ENCODE data around the gene ERICH3. TPM values are rescaled to one million over a fixed set of nuclear protein-coding genes. Genes with fewer than 3 reads are reported as not detected.

Gene ERICH3
- total RNA-seq, 4 donors from 2014 or later: not detected

GRCh38 chr1:74654708-74655107, 18.9 kb downstream of the ERICH3 start:
- Histone ChIP-seq H3K4me1 (no peaks in the 10 kb centered on the region), H3K36me3 (no peaks in the 10 kb centered on the region), H3K9me3 (no peaks in the 10 kb centered on the region), H3K4me3 (no peak overlapping the region), H3K27ac (no peak overlapping the region), H3K27me3 (no peaks in the 10 kb centered on the region)
- TF ChIP-seq CTCF (IDR thresholded peaks at IDR 0.05) (no peak), POLR2A (IDR thresholded peaks at IDR 0.05) (no peak)
- 53 to 69% methylated on average over 1 of the region's 1 CpG for WGBS, 2 donors
- intact Hi-C loops (cut with DNase I): no loop called here
- DNase-seq: no peak

GRCh38 chr1:74652711-74653139, 20.9 kb downstream of the ERICH3 start:
- Histone ChIP-seq H3K27ac (no peak overlapping the region), H3K9me3 (no peaks in the 10 kb centered on the region), H3K27me3 (no peaks in the 10 kb centered on the region), H3K4me3 (no peak overlapping the region), H3K4me1 (no peaks in the 10 kb centered on the region), H3K36me3 (no peaks in the 10 kb centered on the region)
- DNase-seq: no peak
- WGBS, 2 donors: 51 to 56% methylated on average over 6 of the region's 7 CpGs
- intact Hi-C loops (cut with DNase I): no loop called here
- TF ChIP-seq POLR2A (IDR thresholded peaks at IDR 0.05) (no peak), CTCF (IDR thresholded peaks at IDR 0.05) (no peak)

GRCh38 chr1:74650561-74650960, 23.0 kb downstream of the ERICH3 start:
- intact Hi-C loops (cut with DNase I): no loop called here
- 69 to 83% methylated on average over 4 of the region's 4 CpGs for WGBS, 2 donors
- Histone ChIP-seq H3K36me3 (no peaks in the 10 kb centered on the region), H3K27ac (no peak overlapping the region), H3K4me3 (no peak overlapping the region), H3K4me1 (no peaks in the 10 kb centered on the region), H3K27me3 (no peaks in the 10 kb centered on the region), H3K9me3 (no peaks in the 10 kb centered on the region)
- TF ChIP-seq POLR2A (IDR thresholded peaks at IDR 0.05) (no peak), CTCF (IDR thresholded peaks at IDR 0.05) (no peak)
- no peak for DNase-seq

- Histone ChIP-seq H3K4me1 (no peaks in the 10 kb centered on the region), H3K9me3 (no peaks in the 10 kb centered on the region), H3K27me3 (no peaks in the 10 kb centered on the region), H3K4me3 (no peak overlapping the region), H3K27ac (no peak overlapping the region), H3K36me3 (no peaks in the 10 kb centered on the region)
- no peak for DNase-seq
- intact Hi-C loops (cut with DNase I): no loop called here
- no peak for TF ChIP-seq POLR2A (IDR thresholded peaks at IDR 0.05)
- no peak for TF ChIP-seq CTCF (IDR thresholded peaks at IDR 0.05)
These were observed 31.7 kb downstream of the ERICH3 start for GRCh38 chr1:74641876-74642275.

- H3K27ac ChIP-seq: no peak overlapping the region
- H3K27me3 ChIP-seq: no peaks in the 10 kb centered on the region
- no peak overlapping the region for H3K4me3 ChIP-seq
- WGBS, 2 donors: 81 to 87% methylated on average over 5 of the region's 5 CpGs
- DNase-seq: no peak
- no peaks in the 10 kb centered on the region for H3K36me3 ChIP-seq
- H3K9me3 ChIP-seq: no peaks in the 10 kb centered on the region
- no peaks in the 10 kb centered on the region for H3K4me1 ChIP-seq
- intact Hi-C loops (cut with DNase I): no loop called here
- TF ChIP-seq CTCF (IDR thresholded peaks at IDR 0.05) (no peak), POLR2A (IDR thresholded peaks at IDR 0.05) (no peak)
These were observed 32.4 kb downstream of the ERICH3 start for GRCh38 chr1:74641161-74641560.
